A673 (cell line): Measurements from ENCODE around the gene NHERF1. TPM values are rescaled to one million over a fixed set of nuclear protein-coding genes. Genes with fewer than 3 reads are reported as not detected.

Source experiments
- BruUV-seq: library from RNA; stranded (reverse); fragments of 400-500 nt; replicated peaks from 2 replicates; lab custom pipeline; 2021; lab: Mats Ljungman, UMichigan
- CTCF ChIA-PET: fragments of 300-600 bp; sonication (Branson Sonifier 250); formaldehyde crosslinking; loops from one replicate; lab custom pipeline; 2022; ENCODE audit warnings: antibody characterized with exemption; lab: Charles Lee
- POLR2A ChIA-PET: fragments of 300-600 bp; sonication (Branson Sonifier 250); formaldehyde crosslinking; loops from one replicate; lab custom pipeline; 2022; ENCODE audit warnings: antibody characterized with exemption; ENCODE audit not compliant: low non-redundant PET; lab: Charles Lee
- DNase-seq: peaks from one replicate; pipeline ENCODE4 v3.0.0-alpha.2; 2015; ENCODE audit warnings: low spot score
- H3K27ac ChIP-seq: fragments of 200-600 bp; sonication (generic); 2 replicates; pipeline ENCODE4 v1.5.1; 2016; ENCODE audit warnings: mixed run types, low read depth, mild to moderate bottlenecking, mixed read lengths, antibody characterized with exemption, low read length; ENCODE audit not compliant: poor library complexity, severe bottlenecking
- H3K27me3 ChIP-seq: fragments of 200-600 bp; sonication (generic); replicated peaks from 2 replicates; pipeline ENCODE4 v1.6.1; 2017; ENCODE audit warnings: mixed run types, low read depth, mild to moderate bottlenecking, mixed read lengths, antibody characterized with exemption, low read length; ENCODE audit not compliant: insufficient read depth, poor library complexity
- H3K36me3 ChIP-seq: fragments of 200-600 bp; sonication (generic); 2 replicates; pipeline ENCODE4 v1.6.1; 2016; ENCODE audit warnings: mixed run types, mild to moderate bottlenecking, mixed read lengths, antibody characterized with exemption, low read length; ENCODE audit not compliant: insufficient read depth, poor library complexity, severe bottlenecking
- H3K4me1 ChIP-seq: fragments of 200-600 bp; sonication (generic); 2 replicates; pipeline ENCODE4 v1.6.1; 2017; ENCODE audit warnings: mixed run types, mild to moderate bottlenecking, mixed read lengths, antibody characterized with exemption, low read length; ENCODE audit not compliant: insufficient read depth, poor library complexity, severe bottlenecking
- H3K4me3 ChIP-seq: fragments of 200-600 bp; sonication (generic); 2 replicates; pipeline ENCODE4 v1.5.1; 2016; ENCODE audit warnings: low read depth, mixed run types, mild to moderate bottlenecking, mixed read lengths, low read length; ENCODE audit not compliant: poor library complexity, severe bottlenecking
- H3K9me3 ChIP-seq: fragments of 200-600 bp; sonication (generic); 2 replicates; pipeline ENCODE4 v1.6.1; 2016; ENCODE audit warnings: mixed run types, low read depth, mild to moderate bottlenecking, mixed read lengths, antibody characterized with exemption, low read length; ENCODE audit not compliant: poor library complexity, severe bottlenecking
- EZH2 ChIP-seq: fragments of 200-600 bp; sonication (generic); IDR thresholded peaks from 2 replicates; pipeline ENCODE4 v1.6.1; 2017; ENCODE audit warnings: borderline replicate concordance, low read depth, mild to moderate bottlenecking, mixed read lengths, antibody characterized with exemption, low read length; ENCODE audit not compliant: poor library complexity, severe bottlenecking
- intact Hi-C: fragments of 100-400 bp; cut with micrococcal nuclease; formaldehyde crosslinking; loops from one replicate; pipeline ENCODE4 v1.10.0; 2022; ENCODE audit not compliant: unreplicated experiment
- total RNA-seq: library from RNA; stranded (reverse); gene quantifications from 2 replicates; pipeline ENCODE4 v1.2.3, GENCODE V29; 2021
- TF ChIP-seq, protein P1 (sequence below): fragments of 300-800, 200-600 bp; sonication (generic); conservative IDR thresholded peaks from 2 replicates; pipeline ENCODE4 v1.5.1; 2017; ENCODE audit warnings: low read depth, mild to moderate bottlenecking, antibody characterized with exemption, low read length, moderate library complexity, mixed read lengths

Gene NHERF1
- total RNA-seq, 1 experiment from 2014 or later, result 33.8 TPM

DNA sequence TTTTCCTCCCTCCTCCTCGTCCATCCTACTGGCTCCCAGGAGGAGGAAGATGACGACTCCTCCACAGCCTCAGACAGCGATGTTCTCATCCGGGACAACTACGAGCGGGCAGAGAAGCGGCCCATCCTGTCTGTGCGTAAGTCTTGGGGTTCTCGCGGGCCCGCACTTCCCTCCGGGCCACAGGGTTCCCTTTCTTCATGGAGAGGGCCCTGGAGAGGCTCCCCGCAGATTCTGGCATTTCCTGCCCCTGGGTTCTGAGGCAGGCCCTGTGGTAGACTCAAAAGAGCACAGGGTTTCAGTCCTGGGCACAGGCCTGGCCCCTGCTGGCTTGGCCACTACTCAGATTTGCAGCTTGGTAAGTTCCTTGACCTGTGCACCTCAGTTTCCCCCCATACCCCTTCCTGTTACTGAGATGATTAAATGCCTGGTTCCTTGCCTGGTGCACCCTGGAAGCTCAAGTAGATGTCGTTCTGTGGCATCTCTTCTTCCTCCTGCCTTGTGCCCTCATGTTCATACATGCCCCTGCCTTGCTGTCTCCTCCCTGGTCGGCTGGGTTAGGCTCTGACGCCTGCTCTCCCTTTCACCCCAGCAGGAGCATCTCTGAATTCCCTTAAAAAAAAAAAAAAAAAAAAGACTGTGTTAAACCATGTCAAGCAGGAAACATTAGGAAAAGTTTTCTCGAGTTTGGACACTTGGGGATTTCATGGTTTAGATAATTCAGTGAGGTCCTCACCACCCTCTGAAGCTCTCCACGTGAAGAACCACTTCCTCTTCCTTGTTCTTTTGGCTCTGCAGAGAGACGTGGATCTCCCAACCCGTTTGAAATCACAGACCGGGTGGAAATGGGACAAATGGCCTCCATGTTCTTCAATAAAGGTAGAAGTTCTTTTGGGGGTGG, 42.0 kb downstream of the NHERF1 start:
- Histone ChIP-seq H3K27me3 (no peaks in the 10 kb centered on the region), H3K36me3 (peaks cover 20% of the 10 kb centered on the region), H3K27ac (no peak overlapping the region), H3K9me3 (no peaks in the 10 kb centered on the region), H3K4me1 (no peaks in the 10 kb centered on the region), H3K4me3 (no peak overlapping the region)
- no TSS peak for BruUV-seq
- POLR2A ChIA-PET, result no interaction called here
- no peak for TF ChIP-seq EZH2
- TF ChIP-seq, protein P1, sequence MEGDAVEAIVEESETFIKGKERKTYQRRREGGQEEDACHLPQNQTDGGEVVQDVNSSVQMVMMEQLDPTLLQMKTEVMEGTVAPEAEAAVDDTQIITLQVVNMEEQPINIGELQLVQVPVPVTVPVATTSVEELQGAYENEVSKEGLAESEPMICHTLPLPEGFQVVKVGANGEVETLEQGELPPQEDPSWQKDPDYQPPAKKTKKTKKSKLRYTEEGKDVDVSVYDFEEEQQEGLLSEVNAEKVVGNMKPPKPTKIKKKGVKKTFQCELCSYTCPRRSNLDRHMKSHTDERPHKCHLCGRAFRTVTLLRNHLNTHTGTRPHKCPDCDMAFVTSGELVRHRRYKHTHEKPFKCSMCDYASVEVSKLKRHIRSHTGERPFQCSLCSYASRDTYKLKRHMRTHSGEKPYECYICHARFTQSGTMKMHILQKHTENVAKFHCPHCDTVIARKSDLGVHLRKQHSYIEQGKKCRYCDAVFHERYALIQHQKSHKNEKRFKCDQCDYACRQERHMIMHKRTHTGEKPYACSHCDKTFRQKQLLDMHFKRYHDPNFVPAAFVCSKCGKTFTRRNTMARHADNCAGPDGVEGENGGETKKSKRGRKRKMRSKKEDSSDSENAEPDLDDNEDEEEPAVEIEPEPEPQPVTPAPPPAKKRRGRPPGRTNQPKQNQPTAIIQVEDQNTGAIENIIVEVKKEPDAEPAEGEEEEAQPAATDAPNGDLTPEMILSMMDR, result no peak
- DNase-seq, result peak; percentile 30
- intact Hi-C loops, result loop anchor here (1.0 kb wide), 2 partner anchors 72 to 168 kb away; no protein-coding TSS in a partner anchor
- CTCF ChIA-PET, result interaction anchor here (0.5 to 1.5 kb wide), 7 partner anchors 69 to 253 kb away, joined by 3 to 9 read pairs (median 3); partner anchors contain the start of gene GRIN2C

DNA sequence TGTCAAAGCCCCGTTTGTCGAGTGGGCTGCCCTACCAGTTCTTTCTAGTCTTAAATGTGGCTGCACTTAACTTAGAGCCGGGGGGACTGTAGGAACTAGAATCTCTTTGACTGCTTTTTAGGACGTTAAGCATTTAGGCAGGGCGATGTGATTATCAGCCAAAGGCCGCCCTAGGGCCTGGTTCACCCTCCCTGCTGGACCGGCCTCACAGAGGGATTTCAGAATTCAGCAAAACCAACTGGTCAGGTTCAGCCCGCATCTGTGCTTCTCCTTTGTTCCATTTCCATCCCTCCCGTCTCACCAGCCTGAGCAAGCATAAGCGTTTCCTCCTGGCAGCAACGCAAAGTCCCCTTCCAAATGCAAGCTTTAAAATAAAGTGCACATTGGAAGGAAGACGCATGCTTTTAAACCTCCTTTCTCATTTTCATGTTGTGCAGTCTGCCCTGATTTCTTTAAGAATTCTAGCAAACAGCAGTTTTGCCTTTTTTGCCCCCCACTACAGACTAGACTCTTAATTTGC, 44.2 kb downstream of the NHERF1 start:
- H3K27ac ChIP-seq, result no peak overlapping the region
- intact Hi-C loops, result no loop called here
- no peak for TF ChIP-seq EZH2
- TF ChIP-seq, protein P1, result no peak
- no peaks in the 10 kb centered on the region for H3K9me3 ChIP-seq
- ChIA-PET POLR2A (interaction anchor here (0.5 kb wide), 1 partner anchor 81 kb away, joined by 12 read pairs; no protein-coding TSS in a partner anchor), CTCF (interaction anchor here (1.2 kb wide), 1 partner anchor 69 kb away, joined by 5 read pairs; no protein-coding TSS in a partner anchor)
- H3K27me3 ChIP-seq, result no peaks in the 10 kb centered on the region
- DNase-seq, result no peak
- H3K4me3 ChIP-seq, result no peak overlapping the region
- H3K4me1 ChIP-seq, result no peaks in the 10 kb centered on the region
- H3K36me3 ChIP-seq, result peaks cover 21% of the 10 kb centered on the region
- no TSS peak for BruUV-seq

DNA sequence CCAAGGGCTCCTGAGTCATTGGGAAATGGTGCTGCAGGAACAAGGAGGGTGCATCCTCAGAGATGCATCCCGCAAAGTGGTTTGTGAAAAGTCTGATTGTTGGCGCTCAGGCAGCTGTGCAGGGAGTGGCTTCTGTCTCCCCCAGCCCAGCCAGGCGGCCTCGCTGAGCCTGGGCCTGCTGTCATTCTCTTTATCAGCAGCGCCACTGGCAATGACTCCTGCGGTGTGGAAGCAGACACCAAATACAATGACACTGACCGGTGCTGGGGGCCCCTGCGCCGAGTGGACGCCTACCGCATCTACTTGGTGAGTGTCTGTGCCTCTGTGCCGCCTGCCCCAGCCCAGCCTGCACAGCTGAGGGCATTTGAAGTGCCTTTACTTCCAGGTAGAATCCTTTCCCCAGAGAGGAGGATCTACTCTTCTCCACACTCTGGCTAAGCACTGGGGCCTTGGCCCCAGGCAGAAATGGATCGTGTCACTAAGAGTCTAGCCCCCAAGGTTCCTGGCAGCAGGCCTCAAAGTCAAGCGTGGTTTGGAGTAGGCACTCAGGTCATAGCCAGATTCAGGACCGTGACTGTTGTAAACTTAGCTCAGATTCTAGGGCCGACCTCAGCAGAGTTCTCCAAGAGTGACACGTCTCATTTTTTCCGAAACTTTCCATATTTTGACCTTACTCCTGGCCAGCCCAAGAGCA, 47.0 kb downstream of the NHERF1 start:
- intact Hi-C loops, result no loop called here
- Histone ChIP-seq H3K36me3 (peaks cover 32% of the 10 kb centered on the region), H3K27ac (no peak overlapping the region), H3K9me3 (no peaks in the 10 kb centered on the region), H3K4me3 (no peak overlapping the region), H3K27me3 (no peaks in the 10 kb centered on the region), H3K4me1 (no peaks in the 10 kb centered on the region)
- no peak for DNase-seq
- ChIA-PET POLR2A (no interaction called here), CTCF (no interaction called here)
- no TSS peak for BruUV-seq
- TF ChIP-seq EZH2, result no peak
- TF ChIP-seq, protein P1, result no peak
